NB4 (cell line): ENCODE data around the gene FBXO46.

Experiments used
- POLR2A ChIP-seq: IDR thresholded peaks from 2 replicates; pipeline ENCODE4 v1.6.1; 2011; ENCODE audit warnings: mild to moderate bottlenecking; ENCODE audit not compliant: insufficient read length; ENCODE audit errors: extremely low read depth
- TF ChIP-seq, protein P1 (sequence below): IDR thresholded peaks from one replicate; pipeline ENCODE4 v1.5.1; 2012; ENCODE audit warnings: low read depth, low read length

DNA sequence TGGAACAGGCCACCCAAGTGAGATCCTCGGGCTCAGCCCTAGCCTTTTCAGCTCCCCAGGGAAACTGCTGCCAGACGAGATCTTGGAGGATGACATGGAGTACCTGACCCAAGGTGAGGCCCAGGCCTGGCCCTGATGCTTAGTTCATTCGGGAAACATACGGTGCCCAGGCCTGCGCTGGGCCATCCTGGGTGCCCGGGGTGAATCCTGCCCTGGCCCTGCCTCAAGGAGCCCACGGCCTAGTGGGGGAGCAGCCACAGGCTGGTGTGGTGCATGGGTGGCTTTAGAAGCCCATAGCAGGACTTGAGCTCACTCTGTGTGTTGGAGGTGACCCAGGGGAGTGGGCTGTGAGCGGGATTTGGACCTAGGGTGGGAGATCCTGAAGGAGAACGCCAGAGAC, 28.2 kb upstream of the FBXO46 start:
- TF ChIP-seq, protein P1, sequence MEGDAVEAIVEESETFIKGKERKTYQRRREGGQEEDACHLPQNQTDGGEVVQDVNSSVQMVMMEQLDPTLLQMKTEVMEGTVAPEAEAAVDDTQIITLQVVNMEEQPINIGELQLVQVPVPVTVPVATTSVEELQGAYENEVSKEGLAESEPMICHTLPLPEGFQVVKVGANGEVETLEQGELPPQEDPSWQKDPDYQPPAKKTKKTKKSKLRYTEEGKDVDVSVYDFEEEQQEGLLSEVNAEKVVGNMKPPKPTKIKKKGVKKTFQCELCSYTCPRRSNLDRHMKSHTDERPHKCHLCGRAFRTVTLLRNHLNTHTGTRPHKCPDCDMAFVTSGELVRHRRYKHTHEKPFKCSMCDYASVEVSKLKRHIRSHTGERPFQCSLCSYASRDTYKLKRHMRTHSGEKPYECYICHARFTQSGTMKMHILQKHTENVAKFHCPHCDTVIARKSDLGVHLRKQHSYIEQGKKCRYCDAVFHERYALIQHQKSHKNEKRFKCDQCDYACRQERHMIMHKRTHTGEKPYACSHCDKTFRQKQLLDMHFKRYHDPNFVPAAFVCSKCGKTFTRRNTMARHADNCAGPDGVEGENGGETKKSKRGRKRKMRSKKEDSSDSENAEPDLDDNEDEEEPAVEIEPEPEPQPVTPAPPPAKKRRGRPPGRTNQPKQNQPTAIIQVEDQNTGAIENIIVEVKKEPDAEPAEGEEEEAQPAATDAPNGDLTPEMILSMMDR = no peak
- no peak for TF ChIP-seq POLR2A
